Activated CD8-positive, alpha-beta memory T cell treated with anti-CD3 and anti-CD28 coated beads, Interleukin-2, amount 10 ng/mL, durations not matched to agents 7 days and 5 days (primary cell): Measurements from ENCODE around the gene NAA38. TPM values are rescaled to one million over a fixed set of nuclear protein-coding genes. Genes with fewer than 3 reads are reported as not detected.
A peak's percentile ranks its signal among the peaks of the same experiment; 100 is the strongest.

Experiments
- ATAC-seq: fragments of 150-1000 bp; cut with Tn5 transposase; one replicate; pipeline ENCODE4 v1.10.0; 2021; ENCODE audit warnings: moderate library complexity
- CTCF ChIA-PET: fragments of 350-600 bp; sonication (Branson Sonifier 250); formaldehyde crosslinking; loops from one replicate; lab custom pipeline; 2021; ENCODE audit warnings: antibody characterized with exemption; lab: Charles Lee
- DNase-seq: peaks from one replicate; pipeline ENCODE4 v3.0.0-alpha.2; 2020
- H3K27ac Mint-ChIP-seq: one replicate; pipeline ENCODE4 v1.8.0; 2021; ENCODE audit warnings: mild to moderate bottlenecking, mixed read lengths
- H3K27me3 Mint-ChIP-seq: one replicate; pipeline ENCODE4 v1.8.0; 2021; ENCODE audit warnings: mixed read lengths
- H3K36me3 Mint-ChIP-seq: one replicate; pipeline ENCODE4 v1.8.0; 2021; ENCODE audit warnings: mild to moderate bottlenecking, mixed read lengths
- H3K4me1 Mint-ChIP-seq: one replicate; pipeline ENCODE4 v1.8.0; 2021; ENCODE audit warnings: mixed read lengths
- H3K4me3 Mint-ChIP-seq: one replicate; pipeline ENCODE4 v1.8.0; 2021; ENCODE audit warnings: mild to moderate bottlenecking, moderate library complexity, mixed read lengths
- H3K9me3 Mint-ChIP-seq: one replicate; pipeline ENCODE4 v1.8.0; 2022; ENCODE audit warnings: low read depth, mixed read lengths
- total RNA-seq, 2 experiments: library from RNA; stranded (reverse); gene quantifications; one replicate each; pipeline ENCODE4 v1.2.3, GENCODE V29; 2021

The NAA38 gene
- total RNA-seq, 2 experiments from 2014 or later, result 86.0 to 95.8 TPM

- no peaks in the 10 kb centered on the region for H3K36me3 Mint-ChIP-seq
- peak overlapping the region; percentile 58 for H3K27ac Mint-ChIP-seq
- H3K4me1 Mint-ChIP-seq, result peaks cover 51% of the 10 kb centered on the region
- DNase-seq (no peak), ATAC-seq (no peak)
- CTCF ChIA-PET, result interaction anchor here (0.9 to 2.2 kb wide), 4 partner anchors 11 to 280 kb away, joined by 3 to 10 read pairs (median 6); partner anchors contain the start of genes CYB5D1 and NAA38
- no peaks in the 10 kb centered on the region for H3K27me3 Mint-ChIP-seq
- no peaks in the 10 kb centered on the region for H3K9me3 Mint-ChIP-seq
- no peak overlapping the region for H3K4me3 Mint-ChIP-seq
Measured at GRCh38 chr17:7839190-7839875, 18.0 kb downstream of the NAA38 start.

GRCh38 chr17:7838090-7839075 is 19.0 kb downstream of the NAA38 start:
- CTCF ChIA-PET, result interaction anchor here (0.9 to 2.2 kb wide), 8 partner anchors 12 to 281 kb away, joined by 3 to 10 read pairs (median 4); partner anchors contain the start of genes CYB5D1 and NAA38
- ATAC-seq, result no peak

GRCh38 chr17:7837408-7838088 is 19.8 kb downstream of the NAA38 start:
- peaks cover 7% of the 10 kb centered on the region for H3K27me3 Mint-ChIP-seq
- CTCF ChIA-PET, result interaction anchor here (0.6 to 2.2 kb wide), 9 partner anchors 13 to 242 kb away, joined by 3 to 10 read pairs (median 4); partner anchors contain the start of genes CYB5D1 and NAA38
- ATAC-seq (no peak), DNase-seq (no peak)
- H3K27ac Mint-ChIP-seq, result peak overlapping the region; percentile 50
- no peaks in the 10 kb centered on the region for H3K9me3 Mint-ChIP-seq
- H3K36me3 Mint-ChIP-seq, result no peaks in the 10 kb centered on the region
- H3K4me3 Mint-ChIP-seq, result peak overlapping the region; percentile 77
- peaks cover 61% of the 10 kb centered on the region for H3K4me1 Mint-ChIP-seq

More at GRCh38 chr17:7838090-7839075, 19.0 kb downstream of the NAA38 start:
- DNase-seq, result no peak
- Mint-ChIP-seq H3K27ac (peak overlapping the region; percentile 58), H3K4me1 (peaks cover 56% of the 10 kb centered on the region), H3K27me3 (peaks cover 2% of the 10 kb centered on the region), H3K36me3 (no peaks in the 10 kb centered on the region), H3K9me3 (no peaks in the 10 kb centered on the region), H3K4me3 (peak overlapping the region; percentile 77)

GRCh38 chr17:7836596-7837407 is 20.6 kb downstream of the NAA38 start:
- DNase-seq (peak; percentile 73), ATAC-seq (no peak)
- Mint-ChIP-seq H3K27me3 (peaks cover 9% of the 10 kb centered on the region), H3K9me3 (no peaks in the 10 kb centered on the region), H3K4me3 (peak overlapping the region; percentile 77), H3K4me1 (peaks cover 61% of the 10 kb centered on the region), H3K36me3 (no peaks in the 10 kb centered on the region), H3K27ac (peak overlapping the region; percentile 50)
- CTCF ChIA-PET, result interaction anchor here (0.6 to 6.5 kb wide), 8 partner anchors 8 to 153 kb away, joined by 3 to 85 read pairs (median 9); no protein-coding TSS in a partner anchor

- Mint-ChIP-seq H3K9me3 (no peaks in the 10 kb centered on the region), H3K36me3 (no peaks in the 10 kb centered on the region), H3K4me1 (peaks cover 56% of the 10 kb centered on the region), H3K4me3 (peak overlapping the region; percentile 77), H3K27ac (peak overlapping the region; percentile 58), H3K27me3 (peaks cover 13% of the 10 kb centered on the region)
- DNase-seq (no peak), ATAC-seq (no peak)
- CTCF ChIA-PET, result interaction anchor here (0.9 to 6.5 kb wide), 23 partner anchors 9 to 238 kb away, joined by 3 to 85 read pairs (median 7); partner anchors contain the start of genes CNTROB, CYB5D1, NAA38 and TRAPPC1
Measured at GRCh38 chr17:7835814-7836595, 21.4 kb downstream of the NAA38 start.

- DNase-seq, result peak; percentile 91
- Mint-ChIP-seq H3K4me1 (peaks cover 49% of the 10 kb centered on the region), H3K36me3 (no peaks in the 10 kb centered on the region), H3K9me3 (no peaks in the 10 kb centered on the region), H3K4me3 (peak overlapping the region; percentile 77), H3K27me3 (peaks cover 13% of the 10 kb centered on the region), H3K27ac (peak overlapping the region; percentile 84)
- peak; percentile 60 for ATAC-seq
- CTCF ChIA-PET, result interaction anchor here (0.6 to 6.5 kb wide), 34 partner anchors 10 to 388 kb away, joined by 3 to 85 read pairs (median 5); partner anchors contain the start of genes CNTROB, CYB5D1, NAA38 and SAT2
Measured at GRCh38 chr17:7834957-7835813, 22.2 kb downstream of the NAA38 start.

- CTCF ChIA-PET, result interaction anchor here (0.7 to 6.5 kb wide), 28 partner anchors 9 to 388 kb away, joined by 3 to 85 read pairs (median 6); partner anchors contain the start of genes CNTROB, CYB5D1, NAA38 and TP53
- Mint-ChIP-seq H3K4me3 (peak overlapping the region; percentile 77), H3K36me3 (no peaks in the 10 kb centered on the region), H3K4me1 (peaks cover 43% of the 10 kb centered on the region), H3K27ac (peak overlapping the region; percentile 84), H3K9me3 (no peaks in the 10 kb centered on the region), H3K27me3 (peaks cover 13% of the 10 kb centered on the region)
- ATAC-seq, result peak; percentile 2
- peak; percentile 64 for DNase-seq
Measured at GRCh38 chr17:7834542-7834956, 22.8 kb downstream of the NAA38 start.

GRCh38 chr17:7833795-7834541 is 23.4 kb downstream of the NAA38 start, which contains the start of gene KDM6B:
KDM6B (plus strand) TSS chr17:7834217; CDS start chr17:7845555, 11,338 bp downstream.
- Mint-ChIP-seq H3K9me3 (no peaks in the 10 kb centered on the region), H3K27me3 (peaks cover 19% of the 10 kb centered on the region), H3K36me3 (no peaks in the 10 kb centered on the region), H3K27ac (peak within 1 kb of the TSS; percentile 84), H3K4me1 (peaks cover 37% of the 10 kb centered on the region), H3K4me3 (peak within 1 kb of the TSS; percentile 77)
- CTCF ChIA-PET, result interaction anchor here (0.6 to 6.5 kb wide), 25 partner anchors 8 to 240 kb away, joined by 3 to 85 read pairs (median 6); partner anchors contain the start of genes CNTROB, CYB5D1, NAA38 and TP53
- ATAC-seq (peak; percentile 79), DNase-seq (peak; percentile 93)

GRCh38 chr17:7833011-7833794 is 24.2 kb downstream of the NAA38 start:
- DNase-seq, result no peak
- Mint-ChIP-seq H3K4me3 (peak overlapping the region; percentile 77), H3K4me1 (peaks cover 31% of the 10 kb centered on the region), H3K9me3 (no peaks in the 10 kb centered on the region), H3K36me3 (no peaks in the 10 kb centered on the region), H3K27ac (peak overlapping the region; percentile 84), H3K27me3 (peaks cover 19% of the 10 kb centered on the region)
- CTCF ChIA-PET, result interaction anchor here (0.6 to 6.5 kb wide), 13 partner anchors 8 to 223 kb away, joined by 3 to 85 read pairs (median 7); partner anchors contain the start of genes NAA38 and TP53
- no peak for ATAC-seq
